ENCODE results near the gene IQGAP2. TPM values are rescaled to one million over a fixed set of nuclear protein-coding genes. Genes with fewer than 3 reads are reported as not detected.

The IQGAP2 gene
- total RNA-seq, 1 donor from 2014 or later: 11.5 TPM

GRCh38 chr5:76755779-76756637 lies 352.9 kb downstream of the IQGAP2 start:
- H3K4me1 ChIP-seq (ENCODE audit: control insufficient read depth in 3 of 3, insufficient read depth in 3 of 3, low read length in 3 of 3): no peaks in the 10 kb centered on the region
- H3K9me3 ChIP-seq (ENCODE audit: control insufficient read depth in 3 of 3, low read length in 3 of 3): peaks cover 0 to 2% (median 0%) of the 10 kb centered on the region in 3 donors

DNA sequence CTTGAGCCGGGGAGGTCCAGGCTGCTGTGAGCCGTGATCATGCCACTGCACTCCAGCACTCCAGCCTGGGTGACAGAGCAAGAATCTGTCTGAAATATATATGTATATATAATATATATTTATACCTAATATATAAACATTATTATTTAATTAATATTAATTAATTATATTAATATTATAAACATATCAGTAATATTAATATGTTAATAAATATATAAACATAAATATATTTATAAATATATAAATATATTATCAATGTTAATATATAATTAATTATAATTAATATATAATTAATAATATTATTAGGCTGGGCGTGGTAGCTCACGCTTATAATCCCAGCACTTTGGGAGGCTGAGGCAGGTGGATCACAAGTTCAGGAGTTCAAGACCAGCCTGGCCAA lies 354.0 kb downstream of the IQGAP2 start:
- H3K9me3 ChIP-seq (ENCODE audit: control insufficient read depth in 3 of 3, low read length in 3 of 3): peaks cover 0 to 2% (median 0%) of the 10 kb centered on the region in 3 donors
- H3K9ac ChIP-seq (ENCODE audit: low read depth in 1 of 3, low read length in 3 of 3): no peak overlapping the region
- no peaks in the 10 kb centered on the region for H3K36me3 ChIP-seq (ENCODE audit: control insufficient read depth in 3 of 3, insufficient read depth in 3 of 3, low read length in 3 of 3)
- H3K4me3 ChIP-seq (ENCODE audit: low read length in 3 of 3): no peak overlapping the region
- no peaks in the 10 kb centered on the region for H3K4me1 ChIP-seq (ENCODE audit: control insufficient read depth in 3 of 3, insufficient read depth in 3 of 3, low read length in 3 of 3)
- no peak overlapping the region for H3K27ac ChIP-seq (ENCODE audit: low read depth, low read length)
- H3K27me3 ChIP-seq (ENCODE audit: control insufficient read depth in 3 of 3, insufficient read depth in 3 of 3, low read length in 3 of 3): no peaks in the 10 kb centered on the region

More at GRCh38 chr5:76755779-76756637, 352.9 kb downstream of the IQGAP2 start:
- no peaks in the 10 kb centered on the region for H3K36me3 ChIP-seq (ENCODE audit: control insufficient read depth in 3 of 3, insufficient read depth in 3 of 3, low read length in 3 of 3)
- no peak overlapping the region for H3K4me3 ChIP-seq (ENCODE audit: low read length in 3 of 3)
- no peaks in the 10 kb centered on the region for H3K27me3 ChIP-seq (ENCODE audit: control insufficient read depth in 3 of 3, insufficient read depth in 3 of 3, low read length in 3 of 3)
- H3K9ac ChIP-seq (ENCODE audit: low read depth in 1 of 3, low read length in 3 of 3): no peak overlapping the region
- H3K27ac ChIP-seq (ENCODE audit: low read depth, low read length): no peak overlapping the region

Small RNA genes lying within 50 kb of the gene (small RNA-seq; reads per million reads assigned to genes)
- gene RF02154 (not detected), gene RF02155 (not detected)

Other genes starting within 250 kb of the IQGAP2 start
- under 0.01 TPM for gene F2RL2, start 220.1 kb downstream of the IQGAP2 start, total RNA-seq

Data from skeletal muscle tissue (tissue), 5 donors.